GM12878 (cell line): Measurements from ENCODE around the gene KATNIP. TPM values are rescaled to one million over a fixed set of nuclear protein-coding genes. Genes with fewer than 3 reads are reported as not detected.

Source experiments
- DPF2 ChIP-seq: fragments of 450-650 bp; IDR thresholded peaks from 2 replicates; pipeline ENCODE4 v1.6.1; 2017; ENCODE audit warnings: mild to moderate bottlenecking
- PML ChIP-seq: IDR thresholded peaks from 2 replicates; pipeline ENCODE4 v1.6.1; 2012; ENCODE audit warnings: low read length, inconsistent platforms
- ZNF687 ChIP-seq: fragments of 450-650 bp; IDR thresholded peaks from 2 replicates; pipeline ENCODE4 v1.6.1; 2017; ENCODE audit warnings: mild to moderate bottlenecking, moderate library complexity
- polyA plus RNA-seq, 11 experiments: library from polyadenylated mRNA; depleted of rRNA in 4 of 11; unstranded in 6 of 11; stranded (reverse) in 5 of 11; fragments of >200 nt; fragmentation: Nextera tagmentation in 4 of 11; fragmentation: Illumina TruSeq in 1 of 11; extraction: Ambion mirVana in 4 of 11; extraction: Trizol in 1 of 11; gene quantifications; 1 replicate in 1 of 11; 2 replicates in 10 of 11; pipeline versions ENCODE4 v1.2.1 to v1.2.3, GENCODE V29; 2011 to 2016; ENCODE audit warnings: inconsistent platforms in 2 of 11, missing spikeins in 2 of 11, low read depth in 1 of 11
- total RNA-seq, 4 experiments: library from RNA; depleted of rRNA in 3 of 4; stranded (reverse); fragments of >200 nt in 3 of 4; fragmentation: Illumina TruSeq in 1 of 4; extraction: Trizol in 1 of 4; gene quantifications; 2 replicates each; pipeline versions ENCODE4 v1.2.1 to v1.2.3, GENCODE V29; 2013 to 2021
- TF ChIP-seq, protein P1 (sequence below): fragments of 450-650 bp; conservative IDR thresholded peaks from 2 replicates; pipeline ENCODE4 v1.6.1; 2017; ENCODE audit warnings: mild to moderate bottlenecking, moderate library complexity
- TF ChIP-seq, protein P2 (sequence below): IDR thresholded peaks from 2 replicates; pipeline ENCODE4 v1.6.1; 2011; ENCODE audit warnings: low read depth, low read length, improper control_type of control experiment, borderline replicate concordance
- TF ChIP-seq, protein P3 (sequence below): IDR thresholded peaks from 2 replicates; pipeline ENCODE4 v1.6.1; 2011; ENCODE audit warnings: borderline replicate concordance, low read depth, mild to moderate bottlenecking, moderate library complexity, mixed read lengths, low read length; ENCODE audit not compliant: insufficient read depth; ENCODE audit errors: extremely low read length

Gene KATNIP
- total and polyA plus RNA-seq, 10 of the 15 experiments (the other 5 are each of a cell fraction or from before 2014, with no cell fraction given), result 1.6 to 13.8 (median 9.1) TPM

- TF ChIP-seq, protein P1, sequence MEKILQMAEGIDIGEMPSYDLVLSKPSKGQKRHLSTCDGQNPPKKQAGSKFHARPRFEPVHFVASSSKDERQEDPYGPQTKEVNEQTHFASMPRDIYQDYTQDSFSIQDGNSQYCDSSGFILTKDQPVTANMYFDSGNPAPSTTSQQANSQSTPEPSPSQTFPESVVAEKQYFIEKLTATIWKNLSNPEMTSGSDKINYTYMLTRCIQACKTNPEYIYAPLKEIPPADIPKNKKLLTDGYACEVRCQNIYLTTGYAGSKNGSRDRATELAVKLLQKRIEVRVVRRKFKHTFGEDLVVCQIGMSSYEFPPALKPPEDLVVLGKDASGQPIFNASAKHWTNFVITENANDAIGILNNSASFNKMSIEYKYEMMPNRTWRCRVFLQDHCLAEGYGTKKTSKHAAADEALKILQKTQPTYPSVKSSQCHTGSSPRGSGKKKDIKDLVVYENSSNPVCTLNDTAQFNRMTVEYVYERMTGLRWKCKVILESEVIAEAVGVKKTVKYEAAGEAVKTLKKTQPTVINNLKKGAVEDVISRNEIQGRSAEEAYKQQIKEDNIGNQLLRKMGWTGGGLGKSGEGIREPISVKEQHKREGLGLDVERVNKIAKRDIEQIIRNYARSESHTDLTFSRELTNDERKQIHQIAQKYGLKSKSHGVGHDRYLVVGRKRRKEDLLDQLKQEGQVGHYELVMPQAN, result no peak
- no peak for TF ChIP-seq DPF2
- no peak for TF ChIP-seq ZNF687
- TF ChIP-seq PML, result no peak
- TF ChIP-seq, protein P2, sequence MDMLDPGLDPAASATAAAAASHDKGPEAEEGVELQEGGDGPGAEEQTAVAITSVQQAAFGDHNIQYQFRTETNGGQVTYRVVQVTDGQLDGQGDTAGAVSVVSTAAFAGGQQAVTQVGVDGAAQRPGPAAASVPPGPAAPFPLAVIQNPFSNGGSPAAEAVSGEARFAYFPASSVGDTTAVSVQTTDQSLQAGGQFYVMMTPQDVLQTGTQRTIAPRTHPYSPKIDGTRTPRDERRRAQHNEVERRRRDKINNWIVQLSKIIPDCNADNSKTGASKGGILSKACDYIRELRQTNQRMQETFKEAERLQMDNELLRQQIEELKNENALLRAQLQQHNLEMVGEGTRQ, result no peak
- TF ChIP-seq, protein P3, sequence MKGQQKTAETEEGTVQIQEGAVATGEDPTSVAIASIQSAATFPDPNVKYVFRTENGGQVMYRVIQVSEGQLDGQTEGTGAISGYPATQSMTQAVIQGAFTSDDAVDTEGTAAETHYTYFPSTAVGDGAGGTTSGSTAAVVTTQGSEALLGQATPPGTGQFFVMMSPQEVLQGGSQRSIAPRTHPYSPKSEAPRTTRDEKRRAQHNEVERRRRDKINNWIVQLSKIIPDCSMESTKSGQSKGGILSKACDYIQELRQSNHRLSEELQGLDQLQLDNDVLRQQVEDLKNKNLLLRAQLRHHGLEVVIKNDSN, result no peak
Measured at GRCh38 chr16:27547851-27548250, 2.1 kb upstream of the KATNIP start (continued).
